Mucosa of rectum (tissue), 2 donors: ENCODE results near the gene CCK.

Experiments
- H3K27ac ChIP-seq, 2 donors: one replicate each; pipeline ENCODE4 v1.7.0; 2013; ENCODE audit warnings: inconsistent platforms in 2 of 2, low read depth in 2 of 2, low read length in 2 of 2
- H3K27me3 ChIP-seq, 2 donors: one replicate each; pipeline ENCODE4 v1.7.0; 2013; ENCODE audit warnings: low read length in 2 of 2; ENCODE audit not compliant: control insufficient read depth in 2 of 2, insufficient read depth in 2 of 2
- H3K36me3 ChIP-seq, 2 donors: one replicate each; pipeline ENCODE4 v1.7.0; 2013; ENCODE audit warnings: low read length in 2 of 2; ENCODE audit not compliant: control insufficient read depth in 2 of 2, insufficient read depth in 2 of 2
- H3K4me1 ChIP-seq, 2 donors: one replicate each; pipeline ENCODE4 v1.7.0; 2013; ENCODE audit warnings: low read length in 2 of 2, mild to moderate bottlenecking in 1 of 2; ENCODE audit not compliant: control insufficient read depth in 2 of 2, insufficient read depth in 2 of 2
- H3K4me3 ChIP-seq, 2 donors: one replicate each; pipeline ENCODE4 v1.7.0; 2013; ENCODE audit warnings: low read length in 2 of 2
- H3K9ac ChIP-seq, 2 donors: one replicate each; pipeline ENCODE4 v1.7.0; 2013; ENCODE audit warnings: low read length in 2 of 2, low read depth in 1 of 2, mild to moderate bottlenecking in 1 of 2
- H3K9me3 ChIP-seq, 2 donors: one replicate each; pipeline ENCODE4 v1.7.0; 2013; ENCODE audit warnings: low read length in 2 of 2; ENCODE audit not compliant: control insufficient read depth in 2 of 2
- donor health status: healthy.
- donor health status: Normal muscosa, but diverticular disease.

Gene CCK

DNA sequence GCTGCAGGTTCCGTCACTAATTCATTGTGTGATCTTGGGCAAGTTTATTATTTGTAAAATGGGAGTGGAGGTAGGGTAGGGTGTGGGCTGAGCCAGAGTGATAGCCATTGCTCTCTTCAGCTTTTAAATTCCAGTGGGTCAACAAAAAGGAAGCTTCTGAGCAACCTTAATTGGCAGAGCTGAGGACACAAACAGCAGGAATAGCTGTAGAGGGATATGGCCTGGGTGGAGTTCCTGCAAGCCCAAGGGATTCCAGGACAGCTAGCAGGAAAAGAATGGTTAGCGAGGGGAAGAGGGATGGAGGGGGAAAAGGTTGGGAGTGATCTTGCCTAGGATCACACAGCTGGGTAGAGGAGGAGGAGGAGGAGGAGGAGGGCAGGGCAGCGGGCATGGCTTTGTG lies 11.4 kb downstream of the CCK start:
- H3K9ac ChIP-seq, result no peak overlapping the region
- no peak overlapping the region for H3K4me3 ChIP-seq
- H3K9me3 ChIP-seq, result no peaks in the 10 kb centered on the region
- H3K36me3 ChIP-seq, result no peaks in the 10 kb centered on the region
- peaks cover 2 to 10% of the 10 kb centered on the region in 2 donors for H3K4me1 ChIP-seq
- H3K27me3 ChIP-seq, result peaks cover 0 to 5% of the 10 kb centered on the region in 2 donors
- H3K27ac ChIP-seq, result no peak overlapping the region

DNA sequence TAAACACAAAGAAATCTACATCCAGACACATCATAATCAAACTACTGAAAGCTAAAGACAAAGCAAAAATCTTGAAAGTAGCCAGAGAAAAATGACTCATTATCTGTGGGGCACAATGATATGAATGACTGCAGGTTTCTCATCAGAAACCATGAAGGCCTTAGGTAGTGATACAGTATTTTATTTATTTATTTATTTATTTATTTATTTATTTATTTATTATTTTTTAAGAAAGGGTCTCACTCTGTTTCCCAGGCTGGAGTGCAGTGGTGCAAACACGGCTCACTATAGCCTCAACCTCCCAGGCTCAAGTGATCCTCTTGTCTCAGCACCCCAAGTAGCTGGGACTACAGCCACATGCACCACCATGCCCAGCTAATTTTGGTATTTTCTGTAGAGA lies 15.2 kb downstream of the CCK start:
- Histone ChIP-seq H3K4me3 (no peak overlapping the region), H3K9ac (no peak overlapping the region), H3K9me3 (no peaks in the 10 kb centered on the region), H3K36me3 (no peaks in the 10 kb centered on the region), H3K27me3 (peaks cover 0 to 15% of the 10 kb centered on the region in 2 donors), H3K4me1 (peaks cover 2 to 10% of the 10 kb centered on the region in 2 donors), H3K27ac (no peak overlapping the region)

DNA sequence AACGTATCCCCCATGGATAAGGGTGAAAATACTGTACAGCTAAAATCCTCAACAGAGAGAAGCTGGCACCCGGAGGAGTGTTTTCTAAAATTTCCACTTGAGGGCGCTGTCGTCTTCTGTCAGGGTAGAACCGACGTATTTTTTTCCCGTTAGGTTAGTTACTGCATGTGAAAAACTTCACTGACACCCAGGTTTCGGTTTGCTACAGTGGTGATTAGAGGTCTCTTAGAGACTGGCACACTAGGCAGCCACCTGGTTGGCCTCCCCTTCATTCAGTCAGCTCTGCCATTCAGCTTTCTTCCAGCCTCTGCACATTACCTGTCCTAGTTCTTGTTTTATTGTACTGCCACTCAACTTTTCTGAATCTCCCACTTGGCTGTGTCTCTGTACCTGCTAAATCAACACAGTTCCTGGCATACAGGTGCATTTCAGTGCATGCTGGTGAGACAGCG lies 18.4 kb downstream of the CCK start:
- H3K9ac ChIP-seq, result no peak overlapping the region
- no peak overlapping the region for H3K4me3 ChIP-seq
- H3K9me3 ChIP-seq, result no peaks in the 10 kb centered on the region
- no peak overlapping the region for H3K27ac ChIP-seq
- H3K27me3 ChIP-seq, result peaks cover 0 to 16% of the 10 kb centered on the region in 2 donors
- H3K36me3 ChIP-seq, result no peaks in the 10 kb centered on the region
- no peaks in the 10 kb centered on the region for H3K4me1 ChIP-seq

DNA sequence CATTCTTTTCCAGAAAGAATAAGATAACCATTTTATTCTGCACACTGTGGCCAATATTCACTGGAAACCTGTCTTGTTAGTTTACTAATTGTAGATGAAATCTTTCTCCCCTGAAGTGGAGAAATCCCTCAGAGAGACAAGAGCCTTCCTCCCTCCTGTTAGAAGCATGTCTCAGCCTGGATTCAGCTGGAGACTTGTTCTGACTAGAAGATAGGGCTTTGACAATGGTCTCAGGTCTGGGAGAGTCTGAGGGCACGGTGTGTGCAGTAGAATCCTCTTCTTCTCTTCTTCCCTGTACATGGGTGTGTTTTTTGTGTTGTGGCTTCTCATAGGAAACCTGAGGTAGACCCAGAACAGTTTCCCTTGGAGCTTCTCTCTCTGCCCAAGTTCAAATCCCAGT lies 19.9 kb downstream of the CCK start:
- H3K9me3 ChIP-seq, result no peaks in the 10 kb centered on the region

DNA sequence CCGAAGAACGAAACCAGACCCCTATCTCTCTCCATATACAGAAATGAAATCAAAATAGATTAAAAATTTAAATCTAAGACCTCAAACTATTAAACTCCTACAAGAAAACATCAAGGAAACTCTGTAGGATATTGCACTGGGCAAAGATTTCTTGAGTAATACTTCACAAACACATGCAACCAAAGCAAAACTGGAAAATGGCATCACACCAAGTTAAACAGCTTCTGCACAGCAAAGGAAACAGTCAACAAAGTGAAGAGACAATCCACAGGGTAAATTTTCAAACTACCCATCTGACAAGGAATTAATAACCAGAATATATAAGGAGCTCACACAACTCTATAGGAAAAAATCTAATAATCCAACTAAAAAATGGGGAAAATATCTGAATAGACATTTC lies 29.4 kb downstream of the CCK start:
- H3K9ac ChIP-seq, result no peak overlapping the region
- H3K9me3 ChIP-seq, result peaks cover 4 to 9% of the 10 kb centered on the region in 2 donors
- H3K4me1 ChIP-seq, result no peaks in the 10 kb centered on the region
- no peaks in the 10 kb centered on the region for H3K36me3 ChIP-seq
- H3K27me3 ChIP-seq, result no peaks in the 10 kb centered on the region
- H3K27ac ChIP-seq, result no peak overlapping the region
- H3K4me3 ChIP-seq, result no peak overlapping the region

More for the DNA sequence above, 19.9 kb downstream of the CCK start:
- no peaks in the 10 kb centered on the region for H3K4me1 ChIP-seq
- H3K4me3 ChIP-seq, result no peak overlapping the region
- H3K27me3 ChIP-seq, result peaks cover 0 to 16% of the 10 kb centered on the region in 2 donors
- no peak overlapping the region for H3K27ac ChIP-seq
- no peaks in the 10 kb centered on the region for H3K36me3 ChIP-seq
- no peak overlapping the region for H3K9ac ChIP-seq

DNA sequence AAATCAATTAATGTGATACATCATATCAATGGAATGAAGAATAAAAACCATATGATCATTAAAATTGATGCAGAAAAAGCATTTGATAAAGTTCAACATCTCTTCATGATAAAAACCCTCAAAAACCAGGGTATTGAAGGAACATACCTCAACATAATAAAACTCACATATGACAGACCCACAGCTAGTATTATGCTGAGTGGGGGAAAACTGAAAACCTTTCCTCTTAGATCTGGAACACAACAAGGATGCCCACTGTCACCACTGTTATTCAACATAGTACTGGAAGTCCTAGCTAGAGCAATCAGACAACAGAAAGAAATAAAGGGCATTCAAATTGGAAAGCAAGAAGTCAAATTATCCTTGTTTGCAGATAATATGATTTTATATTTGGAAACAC lies 30.5 kb downstream of the CCK start:
- Histone ChIP-seq H3K9me3 (peaks cover 4 to 9% of the 10 kb centered on the region in 2 donors), H3K4me1 (no peaks in the 10 kb centered on the region), H3K4me3 (no peak overlapping the region), H3K36me3 (no peaks in the 10 kb centered on the region), H3K27ac (no peak overlapping the region), H3K9ac (no peak overlapping the region), H3K27me3 (no peaks in the 10 kb centered on the region)

DNA sequence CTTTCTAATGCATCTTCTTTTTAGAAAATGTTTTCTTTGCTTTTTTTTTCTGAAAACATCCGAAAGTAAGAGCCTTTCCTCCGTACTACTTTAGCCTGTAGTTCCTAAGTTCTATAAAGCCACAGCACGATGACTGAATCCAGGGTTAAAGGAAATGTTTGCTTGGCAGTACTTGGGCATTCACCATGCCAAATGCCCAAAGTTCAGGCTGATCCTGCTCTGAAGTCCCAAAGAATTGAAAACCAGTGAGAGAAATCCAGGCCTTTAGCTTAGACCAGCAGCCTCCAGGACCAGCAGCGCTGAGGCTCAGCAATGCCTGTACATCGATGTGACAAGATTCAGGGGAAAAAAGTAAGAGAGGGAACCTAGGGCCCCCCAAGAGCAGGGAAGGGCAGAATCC lies 35.1 kb downstream of the CCK start:
- Histone ChIP-seq H3K36me3 (no peaks in the 10 kb centered on the region), H3K9ac (no peak overlapping the region), H3K27ac (no peak overlapping the region), H3K27me3 (no peaks in the 10 kb centered on the region), H3K9me3 (no peaks in the 10 kb centered on the region), H3K4me3 (no peak overlapping the region), H3K4me1 (no peaks in the 10 kb centered on the region)

DNA sequence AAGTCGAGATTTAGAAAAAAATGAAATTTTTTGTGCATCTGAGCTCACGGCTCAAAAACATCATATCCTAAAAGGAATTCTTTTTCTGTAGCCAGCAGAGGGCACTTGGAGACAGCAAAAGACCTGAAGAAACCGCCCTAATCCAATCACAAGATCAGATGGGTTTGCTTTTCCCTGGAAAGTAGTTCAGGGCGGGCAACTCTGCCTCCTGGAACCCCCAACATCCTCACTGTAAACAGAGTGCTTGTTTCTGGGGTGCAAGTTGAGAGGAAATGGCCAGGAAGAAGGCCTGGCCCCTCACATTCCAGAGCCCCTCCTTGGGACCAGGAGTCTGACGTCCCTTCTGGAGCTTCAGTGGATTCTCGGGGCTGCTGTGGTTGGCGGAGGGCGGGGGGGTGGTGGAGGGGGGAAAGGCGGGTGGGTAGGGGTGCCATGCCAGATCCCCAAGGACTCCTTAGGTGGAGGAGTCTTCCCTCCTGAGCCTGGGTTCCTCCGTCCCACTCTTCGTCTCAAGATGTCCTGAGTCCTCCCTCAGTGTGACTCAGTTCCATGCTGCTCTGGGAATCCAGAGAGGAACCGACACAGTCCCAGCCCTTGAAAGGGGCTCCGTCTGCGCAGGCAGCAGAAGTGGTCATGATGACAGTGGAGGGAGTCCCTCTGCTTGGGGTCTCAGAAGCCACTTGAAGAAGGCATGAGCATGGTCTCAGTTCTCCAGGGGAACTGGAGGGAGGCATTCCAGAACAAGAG lies 35.9 kb downstream of the CCK start:
- Histone ChIP-seq H3K9me3 (no peaks in the 10 kb centered on the region), H3K27me3 (no peaks in the 10 kb centered on the region), H3K4me3 (no peak overlapping the region), H3K27ac (no peak overlapping the region), H3K4me1 (no peaks in the 10 kb centered on the region), H3K9ac (no peak overlapping the region), H3K36me3 (peaks cover 1 to 2% of the 10 kb centered on the region in 2 donors)

DNA sequence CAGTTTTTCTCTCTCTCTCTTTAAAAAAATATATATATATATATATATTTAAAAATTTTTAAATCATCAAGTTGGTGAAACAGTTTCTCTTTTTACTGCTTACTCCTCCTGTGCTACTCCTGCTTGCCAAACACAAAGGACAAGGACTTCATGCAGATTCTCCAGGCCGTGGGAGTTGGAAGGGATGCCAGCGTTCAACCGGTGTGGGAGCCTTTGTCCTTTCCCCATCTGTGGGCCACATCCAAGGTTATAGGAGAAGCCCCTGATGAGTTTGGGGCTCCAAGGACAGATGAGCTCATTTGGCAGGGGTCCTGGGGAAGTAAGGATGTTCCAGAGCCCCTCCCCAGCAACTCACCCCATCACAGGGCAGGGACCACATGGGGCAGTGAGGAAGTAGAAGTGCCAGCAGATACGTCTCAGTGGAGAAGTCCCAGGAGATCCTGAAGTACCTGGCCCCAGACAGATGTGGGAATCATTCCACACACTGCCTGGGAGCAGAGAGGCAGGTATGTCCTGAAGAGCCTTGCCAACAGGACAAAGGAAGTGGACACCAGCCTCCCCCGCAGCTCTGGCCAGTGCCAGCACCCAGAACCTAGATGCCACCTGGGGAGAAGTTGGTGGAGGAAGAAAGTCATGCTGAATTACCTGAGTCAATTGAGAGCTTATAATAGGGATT lies 36.6 kb downstream of the CCK start:
- no peaks in the 10 kb centered on the region for H3K9me3 ChIP-seq
- H3K27ac ChIP-seq, result no peak overlapping the region
- H3K4me1 ChIP-seq, result no peaks in the 10 kb centered on the region
- no peak overlapping the region for H3K9ac ChIP-seq
- H3K27me3 ChIP-seq, result no peaks in the 10 kb centered on the region
- H3K36me3 ChIP-seq, result peaks cover 8% of the 10 kb centered on the region in 2 donors
- no peak overlapping the region for H3K4me3 ChIP-seq

DNA sequence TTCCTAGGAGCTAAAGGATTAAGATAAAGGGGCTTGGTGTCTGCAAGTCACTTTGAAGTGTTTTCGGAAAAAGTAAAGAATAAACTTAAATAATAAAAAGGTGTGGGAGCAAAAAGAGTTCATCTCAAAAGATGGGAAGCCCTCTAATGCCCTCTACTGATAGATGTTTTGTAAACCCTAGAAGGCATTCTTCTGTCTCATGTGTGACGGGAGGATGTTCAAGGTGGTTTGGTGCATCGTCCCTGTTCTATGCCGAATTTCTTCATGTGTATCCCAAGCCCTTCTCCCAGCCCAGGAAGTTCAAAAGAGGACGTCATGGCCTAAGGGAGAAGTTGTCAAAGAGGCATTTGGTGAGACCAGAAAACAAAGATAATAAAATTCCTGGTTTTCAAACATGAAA lies 37.2 kb downstream of the CCK start:
- Histone ChIP-seq H3K27ac (no peak overlapping the region), H3K27me3 (no peaks in the 10 kb centered on the region), H3K4me1 (no peaks in the 10 kb centered on the region), H3K4me3 (no peak overlapping the region), H3K9me3 (no peaks in the 10 kb centered on the region), H3K36me3 (peaks cover 13 to 14% of the 10 kb centered on the region in 2 donors), H3K9ac (no peak overlapping the region)
